Esophagus muscularis mucosa (tissue), 4 donors: Measurements from ENCODE around the gene TAF11L14.

Source experiments
- EP300 ChIP-seq: sonication (generic); formaldehyde crosslinking; IDR thresholded peaks from one replicate; pipeline ENCODE4 v1.6.1; 2017; ENCODE audit warnings: antibody characterized with exemption
- POLR2A ChIP-seq: fragments of 450-650 bp; IDR thresholded peaks from one replicate; pipeline ENCODE4 v1.6.1; 2017; ENCODE audit warnings: antibody characterized with exemption, moderate library complexity, mild to moderate bottlenecking, low read depth
- TF ChIP-seq, protein P1 (sequence below), 3 experiments: fragments of 200-600 bp in 2 of 3; fragments of 450-650 bp in 1 of 3; sonication (generic) in 2 of 3; IDR thresholded peaks; one replicate each; pipeline ENCODE4 v1.5.1; 2017 to 2019; ENCODE audit warnings: antibody characterized with exemption in 3 of 3, mild to moderate bottlenecking in 2 of 3, moderate library complexity in 1 of 3

DNA sequence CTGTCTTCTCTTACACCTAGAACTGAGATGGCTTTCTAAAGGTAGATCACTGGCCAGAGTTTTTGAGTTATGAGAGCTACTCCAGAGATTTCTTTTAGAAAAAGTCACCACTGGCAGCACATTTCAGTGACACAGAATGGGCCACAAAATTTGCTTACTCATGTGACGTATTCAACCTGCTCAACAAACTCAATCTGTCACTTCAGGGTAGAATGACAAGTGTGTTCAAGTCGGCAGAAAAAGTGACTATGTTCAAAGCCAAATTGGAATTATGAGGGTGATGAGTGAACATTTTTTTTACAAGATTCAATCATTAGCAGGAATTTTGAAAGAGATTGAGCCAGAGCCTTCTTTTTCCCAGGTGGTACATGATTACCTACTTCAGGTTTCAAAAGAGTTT, 46.5 kb downstream of the TAF11L14 start:
- TF ChIP-seq POLR2A (no peak), EP300 (no peak)
- TF ChIP-seq, protein P1, sequence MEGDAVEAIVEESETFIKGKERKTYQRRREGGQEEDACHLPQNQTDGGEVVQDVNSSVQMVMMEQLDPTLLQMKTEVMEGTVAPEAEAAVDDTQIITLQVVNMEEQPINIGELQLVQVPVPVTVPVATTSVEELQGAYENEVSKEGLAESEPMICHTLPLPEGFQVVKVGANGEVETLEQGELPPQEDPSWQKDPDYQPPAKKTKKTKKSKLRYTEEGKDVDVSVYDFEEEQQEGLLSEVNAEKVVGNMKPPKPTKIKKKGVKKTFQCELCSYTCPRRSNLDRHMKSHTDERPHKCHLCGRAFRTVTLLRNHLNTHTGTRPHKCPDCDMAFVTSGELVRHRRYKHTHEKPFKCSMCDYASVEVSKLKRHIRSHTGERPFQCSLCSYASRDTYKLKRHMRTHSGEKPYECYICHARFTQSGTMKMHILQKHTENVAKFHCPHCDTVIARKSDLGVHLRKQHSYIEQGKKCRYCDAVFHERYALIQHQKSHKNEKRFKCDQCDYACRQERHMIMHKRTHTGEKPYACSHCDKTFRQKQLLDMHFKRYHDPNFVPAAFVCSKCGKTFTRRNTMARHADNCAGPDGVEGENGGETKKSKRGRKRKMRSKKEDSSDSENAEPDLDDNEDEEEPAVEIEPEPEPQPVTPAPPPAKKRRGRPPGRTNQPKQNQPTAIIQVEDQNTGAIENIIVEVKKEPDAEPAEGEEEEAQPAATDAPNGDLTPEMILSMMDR (IDR thresholded peaks at IDR 0.05): no peak
